AG04450 (cell line): Measurements from ENCODE around the gene GCNT1. TPM values are rescaled to one million over a fixed set of nuclear protein-coding genes. Genes with fewer than 3 reads are reported as not detected.
"Not testable (repeated sequence)": the region's sequence is repeated elsewhere in the genome, so short reads cannot be mapped to it uniquely, and the experiment has no call there.

Experiments used
- CTCF ChIA-PET: fragments of 300-600, 350-600 bp; formaldehyde crosslinking; extraction: SDS; loops from one replicate; lab custom pipeline; 2022; ENCODE audit warnings: antibody characterized with exemption, inconsistent platforms; lab: Charles Lee
- POLR2A ChIA-PET: fragments of 350-600 bp; formaldehyde crosslinking; extraction: SDS; loops from one replicate; lab custom pipeline; 2021; ENCODE audit warnings: antibody characterized with exemption, inconsistent platforms; lab: Yijun Ruan, JAX
- DNase-seq: peaks from one replicate; pipeline ENCODE4 v3.0.0-alpha.2; 2011; ENCODE audit warnings: low read depth, low spot score
- H3K27ac ChIP-seq: one replicate; pipeline ENCODE4 v1.5.1; 2012; ENCODE audit warnings: low read depth, low read length, control low read depth
- H3K27me3 ChIP-seq: one replicate; pipeline ENCODE4 v1.6.0; 2012; ENCODE audit warnings: low read length; ENCODE audit not compliant: control insufficient read depth, insufficient read depth
- H3K4me3 ChIP-seq: 2 replicates; pipeline ENCODE4 v1.5.1; 2011; ENCODE audit warnings: mild to moderate bottlenecking, low read depth, low read length, control low read depth
- H3K9me3 ChIP-seq: 2 replicates; pipeline ENCODE4 v1.5.1; 2012; ENCODE audit warnings: low read length; ENCODE audit not compliant: control insufficient read depth, insufficient read depth
- polyA plus RNA-seq: library from polyadenylated mRNA; depleted of rRNA; stranded (reverse); fragments of >200 nt; gene quantifications from 2 replicates; pipeline ENCODE4 v1.2.3, GENCODE V29; 2011
- TF ChIP-seq, protein P1 (sequence below): IDR thresholded peaks from 2 replicates; pipeline ENCODE4 v1.5.1; 2011; ENCODE audit warnings: low read depth, low read length, control low read depth, inconsistent platforms

GCNT1 gene
- polyA plus RNA-seq, 1 experiment: 6.9 TPM

DNA sequence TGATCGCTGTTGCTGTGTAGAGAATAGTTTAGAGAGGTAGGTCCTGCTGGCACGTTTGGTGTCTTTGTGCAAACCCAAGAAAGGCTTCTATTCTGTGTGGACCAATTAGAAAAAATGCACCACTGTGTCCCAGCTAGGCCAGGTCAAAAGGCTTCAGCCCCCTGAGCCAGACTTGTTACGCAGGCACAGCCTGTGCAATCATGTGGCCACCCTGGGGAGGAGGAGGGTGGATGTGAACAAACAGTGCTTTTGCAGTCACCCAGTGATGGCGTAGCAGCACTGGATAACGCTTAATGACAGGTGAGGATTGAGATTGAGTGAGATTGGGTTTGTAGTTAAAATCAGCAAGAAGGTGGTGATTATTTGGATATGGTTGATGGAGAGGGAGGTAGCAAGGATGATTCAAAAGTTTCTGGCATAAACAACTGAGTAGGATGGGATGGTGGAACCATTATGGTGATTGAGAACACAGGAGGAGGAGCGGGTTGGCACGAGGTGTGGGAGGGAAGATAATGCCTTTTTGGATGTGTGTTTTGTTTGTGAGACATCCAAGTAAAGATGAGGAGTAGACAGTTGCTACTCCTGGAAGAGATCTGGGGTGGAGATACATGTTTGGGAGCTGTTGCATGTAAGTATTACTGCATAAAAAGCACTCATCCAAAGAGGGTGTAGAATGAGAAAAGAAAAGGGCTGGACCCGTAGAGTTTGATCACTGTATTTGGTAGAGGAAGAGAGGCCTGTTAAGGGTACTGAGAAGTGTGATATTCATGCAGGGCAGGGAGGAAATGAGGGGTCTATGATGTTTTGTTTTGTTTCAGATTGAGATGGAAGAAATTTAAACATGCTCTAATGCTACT lies 6.7 kb downstream of the GCNT1 start:
- CTCF ChIA-PET: no interaction called here
- TF ChIP-seq, protein P1, sequence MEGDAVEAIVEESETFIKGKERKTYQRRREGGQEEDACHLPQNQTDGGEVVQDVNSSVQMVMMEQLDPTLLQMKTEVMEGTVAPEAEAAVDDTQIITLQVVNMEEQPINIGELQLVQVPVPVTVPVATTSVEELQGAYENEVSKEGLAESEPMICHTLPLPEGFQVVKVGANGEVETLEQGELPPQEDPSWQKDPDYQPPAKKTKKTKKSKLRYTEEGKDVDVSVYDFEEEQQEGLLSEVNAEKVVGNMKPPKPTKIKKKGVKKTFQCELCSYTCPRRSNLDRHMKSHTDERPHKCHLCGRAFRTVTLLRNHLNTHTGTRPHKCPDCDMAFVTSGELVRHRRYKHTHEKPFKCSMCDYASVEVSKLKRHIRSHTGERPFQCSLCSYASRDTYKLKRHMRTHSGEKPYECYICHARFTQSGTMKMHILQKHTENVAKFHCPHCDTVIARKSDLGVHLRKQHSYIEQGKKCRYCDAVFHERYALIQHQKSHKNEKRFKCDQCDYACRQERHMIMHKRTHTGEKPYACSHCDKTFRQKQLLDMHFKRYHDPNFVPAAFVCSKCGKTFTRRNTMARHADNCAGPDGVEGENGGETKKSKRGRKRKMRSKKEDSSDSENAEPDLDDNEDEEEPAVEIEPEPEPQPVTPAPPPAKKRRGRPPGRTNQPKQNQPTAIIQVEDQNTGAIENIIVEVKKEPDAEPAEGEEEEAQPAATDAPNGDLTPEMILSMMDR: no peak

DNA sequence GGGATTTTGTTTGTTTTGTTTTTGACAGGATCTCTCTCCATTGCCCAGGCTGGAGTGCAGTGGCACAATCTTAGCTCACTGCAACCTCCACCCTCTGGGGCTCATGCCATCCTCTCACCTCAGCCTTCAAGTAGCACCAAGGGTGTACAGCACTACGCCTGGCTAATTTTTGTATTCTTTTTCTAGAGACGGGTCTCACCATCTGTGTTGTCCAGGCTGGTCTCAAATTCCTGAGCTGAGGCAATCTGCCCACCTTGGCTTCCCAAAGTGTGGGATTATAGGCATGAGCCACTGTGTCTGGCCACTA lies 7.3 kb downstream of the GCNT1 start:
- Histone ChIP-seq H3K27ac (no peak overlapping the region), H3K27me3 (no peaks in the 10 kb centered on the region), H3K4me3 (no peak overlapping the region), H3K9me3 (no peaks in the 10 kb centered on the region)
- POLR2A ChIA-PET: no interaction called here
- CTCF ChIA-PET: no interaction called here
- TF ChIP-seq, protein P1: no peak
- DNase-seq: no peak

More for the DNA sequence above, 6.7 kb downstream of the GCNT1 start:
- no peaks in the 10 kb centered on the region for H3K27me3 ChIP-seq
- H3K27ac ChIP-seq: no peak overlapping the region
- no peaks in the 10 kb centered on the region for H3K9me3 ChIP-seq
- POLR2A ChIA-PET: no interaction called here
- no peak for DNase-seq
- H3K4me3 ChIP-seq: no peak overlapping the region

DNA sequence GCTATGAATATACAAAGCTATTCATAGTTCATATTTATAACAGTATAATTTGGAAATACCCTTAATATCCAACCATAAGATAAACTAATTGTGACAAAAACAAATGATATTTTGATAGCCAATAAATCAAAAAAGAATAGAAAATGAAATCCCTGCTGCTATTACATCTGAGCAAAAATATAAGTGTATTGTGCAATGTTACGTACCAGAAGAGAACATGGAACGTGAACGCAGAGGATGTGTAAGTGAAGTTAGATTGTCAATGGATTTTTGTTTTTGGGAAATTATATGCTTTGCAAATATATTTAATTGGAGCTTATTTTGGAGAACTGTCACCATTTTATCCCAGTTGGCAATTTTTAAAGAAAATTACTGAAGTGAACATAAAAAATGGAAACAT lies 15.4 kb downstream of the GCNT1 start:
- DNase-seq: no peak
- TF ChIP-seq, protein P1: no peak
- Histone ChIP-seq H3K9me3 (no peaks in the 10 kb centered on the region), H3K4me3 (no peak overlapping the region), H3K27me3 (no peaks in the 10 kb centered on the region), H3K27ac (no peak overlapping the region)
- CTCF ChIA-PET: no interaction called here
- POLR2A ChIA-PET: no interaction called here

DNA sequence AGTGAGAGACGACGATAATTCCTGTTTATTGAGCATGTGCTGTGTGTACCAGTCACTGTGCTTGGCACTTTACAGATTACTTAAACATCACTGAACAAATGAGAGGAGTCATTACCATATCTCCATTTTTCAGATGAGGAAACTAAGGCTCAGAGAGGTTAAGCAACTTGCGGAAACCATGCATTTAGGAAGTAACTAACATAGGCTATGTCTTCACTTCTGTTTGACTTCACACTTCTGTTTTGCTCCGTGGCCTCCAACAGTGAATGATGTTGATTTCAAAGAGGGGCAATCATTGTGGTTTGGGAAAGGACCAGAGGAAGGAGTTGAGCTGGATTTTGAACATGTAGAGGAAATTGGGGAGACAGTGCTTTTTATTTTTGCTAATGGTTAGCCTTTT lies 16.7 kb downstream of the GCNT1 start:
- no peak overlapping the region for H3K4me3 ChIP-seq
- ChIA-PET POLR2A (no interaction called here), CTCF (no interaction called here)
- no peaks in the 10 kb centered on the region for H3K27me3 ChIP-seq
- no peak for DNase-seq
- H3K9me3 ChIP-seq: no peaks in the 10 kb centered on the region
- H3K27ac ChIP-seq: no peak overlapping the region
- TF ChIP-seq, protein P1: no peak

DNA sequence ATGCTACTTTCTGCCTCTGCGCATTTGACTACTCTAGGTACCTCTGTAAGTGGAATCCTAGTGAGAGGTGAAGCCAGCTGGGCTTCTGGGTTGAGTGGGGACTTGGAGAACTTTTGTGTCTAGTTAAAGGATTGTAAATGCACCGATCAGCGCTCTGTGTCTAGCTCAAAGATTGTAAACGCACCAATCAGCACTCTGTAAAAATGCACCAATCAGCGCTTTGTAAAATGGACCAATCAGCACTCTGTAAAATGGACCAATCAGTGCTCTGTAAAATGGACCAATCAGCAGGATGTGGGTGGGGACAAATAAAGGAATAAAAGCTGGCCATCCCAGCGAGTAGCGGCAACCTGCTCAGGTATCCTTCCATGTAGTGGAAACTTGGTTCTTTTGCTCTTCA lies 18.8 kb downstream of the GCNT1 start:
- H3K9me3 ChIP-seq, CTCF ChIA-PET, H3K27ac ChIP-seq, H3K4me3 ChIP-seq, POLR2A ChIA-PET, H3K27me3 ChIP-seq, DNase-seq: not testable (repeated sequence)
